Stimulated activated CD4-positive, alpha-beta T cell treated with anti-CD3 and anti-CD28 coated beads, Interleukin-4, amount 100 ng/mL, for 24 hours (primary cell): ENCODE results near the gene TNN.
"Not testable (repeated sequence)": the region's sequence is repeated elsewhere in the genome, so short reads cannot be mapped to it uniquely, and the experiment has no call there.

ENCODE experiments used
- DNase-seq: peaks from one replicate; pipeline ENCODE4 v3.0.0-alpha.2; 2020

Gene TNN

DNA sequence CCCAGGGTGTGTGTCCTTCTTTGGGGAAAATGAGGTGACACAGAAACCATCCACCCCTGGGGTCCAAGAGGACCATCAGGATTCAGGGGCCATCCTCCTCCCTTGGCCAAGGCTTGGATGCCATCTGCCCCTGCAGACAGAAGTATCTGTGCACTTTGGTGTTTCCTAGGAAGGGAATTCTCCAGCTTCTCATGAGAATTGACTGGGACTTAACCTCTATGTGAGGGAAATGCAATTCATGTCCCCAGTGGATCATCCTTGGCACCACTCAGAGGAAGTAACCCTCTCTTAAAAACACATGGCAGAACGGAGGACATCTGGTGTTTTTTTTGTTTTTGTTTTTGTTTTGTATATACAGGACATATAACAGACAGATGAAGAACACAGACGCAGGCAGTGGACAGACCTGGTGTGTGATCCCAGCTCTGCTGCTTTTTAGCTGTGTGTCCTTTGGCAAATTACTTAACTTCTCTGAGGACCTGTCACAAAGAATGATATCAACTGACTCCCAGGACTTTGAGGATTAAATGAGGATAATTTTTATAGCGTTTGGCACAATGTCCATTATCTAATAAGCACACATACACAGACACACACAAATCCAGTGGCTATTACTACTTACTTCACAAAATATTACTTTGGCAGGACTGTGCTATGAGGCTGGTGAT is 3.8 kb downstream of the TNN start:
- DNase-seq = no peak

DNA sequence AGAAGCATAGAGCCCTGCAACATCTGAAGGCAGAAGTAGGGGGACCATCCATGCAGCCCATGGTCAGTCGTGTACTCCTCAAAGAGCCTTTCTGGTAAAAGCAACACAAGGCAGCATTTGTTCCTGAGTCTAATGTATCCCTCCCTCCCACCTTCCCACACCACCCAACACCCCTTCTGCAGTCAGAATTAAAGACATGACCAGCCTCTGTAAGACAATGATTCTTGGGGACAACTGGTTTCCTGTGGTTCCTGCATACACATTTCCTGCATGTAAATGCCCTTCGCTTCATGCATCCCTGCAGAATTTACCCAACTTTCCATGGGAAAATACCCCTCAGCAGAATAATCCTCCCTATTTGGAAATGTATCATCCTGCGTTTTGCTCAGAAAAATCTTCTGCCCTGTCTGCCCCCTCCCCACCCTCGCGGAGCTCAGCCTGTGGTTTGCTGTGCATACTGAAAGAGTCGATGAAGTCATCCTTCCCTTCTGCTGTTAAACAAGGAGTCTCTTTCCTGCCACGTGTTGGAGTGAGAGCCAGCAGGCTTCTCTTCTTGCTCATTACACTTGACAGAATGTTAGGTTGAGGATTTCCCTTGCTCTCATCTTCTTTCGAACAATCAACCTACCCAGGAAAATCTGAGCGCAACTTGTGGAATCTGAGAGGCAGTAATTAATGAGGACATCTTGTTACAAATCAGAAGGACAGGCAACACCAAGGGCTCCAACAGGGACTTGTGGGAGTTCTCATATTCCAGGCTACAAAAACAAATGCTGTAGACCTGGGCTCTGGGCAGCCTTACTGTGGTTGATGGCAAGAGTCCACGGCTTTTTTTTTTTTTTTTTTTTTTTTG is 4.7 kb downstream of the TNN start:
- peak; percentile 8 for DNase-seq

DNA sequence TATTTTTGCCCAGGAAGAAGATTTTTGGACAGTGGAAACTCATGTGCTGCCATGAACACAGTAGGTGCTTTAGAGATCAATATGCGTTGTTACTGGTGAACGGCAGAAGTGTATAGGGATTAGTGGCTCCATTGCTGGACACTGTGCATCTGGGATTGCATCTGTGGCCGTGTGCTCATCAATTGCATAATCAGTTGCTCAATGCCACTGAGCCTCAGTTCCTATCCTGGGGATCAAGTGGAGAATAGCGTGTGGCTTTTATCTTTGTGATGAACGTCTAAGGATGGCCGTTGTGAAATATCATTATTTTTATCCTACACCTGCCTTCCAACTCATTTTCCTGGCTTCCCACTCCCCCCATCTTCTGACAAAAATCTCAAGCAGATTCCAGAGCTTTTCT is 5.4 kb downstream of the TNN start:
- no peak for DNase-seq

DNA sequence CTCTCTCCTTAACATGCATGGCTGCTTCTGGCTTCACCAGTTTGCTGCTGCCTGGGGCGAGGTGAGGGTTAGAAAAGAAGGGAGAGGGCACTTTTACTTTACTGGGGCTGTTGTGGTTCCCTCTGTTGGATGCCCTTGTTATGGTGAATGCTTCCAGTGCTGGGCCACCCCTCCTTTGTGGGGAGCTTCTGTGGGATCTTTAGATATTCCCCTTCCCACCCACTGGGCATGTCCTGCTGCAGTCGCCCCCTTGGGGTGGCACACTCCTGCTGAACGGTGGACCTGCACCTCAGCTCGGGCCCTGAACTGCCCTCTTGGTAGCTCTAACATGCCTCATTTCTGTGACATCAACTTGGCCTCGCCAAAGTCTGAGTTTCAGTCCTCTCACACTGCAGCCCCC is 6.0 kb downstream of the TNN start:
- DNase-seq = no peak

DNA sequence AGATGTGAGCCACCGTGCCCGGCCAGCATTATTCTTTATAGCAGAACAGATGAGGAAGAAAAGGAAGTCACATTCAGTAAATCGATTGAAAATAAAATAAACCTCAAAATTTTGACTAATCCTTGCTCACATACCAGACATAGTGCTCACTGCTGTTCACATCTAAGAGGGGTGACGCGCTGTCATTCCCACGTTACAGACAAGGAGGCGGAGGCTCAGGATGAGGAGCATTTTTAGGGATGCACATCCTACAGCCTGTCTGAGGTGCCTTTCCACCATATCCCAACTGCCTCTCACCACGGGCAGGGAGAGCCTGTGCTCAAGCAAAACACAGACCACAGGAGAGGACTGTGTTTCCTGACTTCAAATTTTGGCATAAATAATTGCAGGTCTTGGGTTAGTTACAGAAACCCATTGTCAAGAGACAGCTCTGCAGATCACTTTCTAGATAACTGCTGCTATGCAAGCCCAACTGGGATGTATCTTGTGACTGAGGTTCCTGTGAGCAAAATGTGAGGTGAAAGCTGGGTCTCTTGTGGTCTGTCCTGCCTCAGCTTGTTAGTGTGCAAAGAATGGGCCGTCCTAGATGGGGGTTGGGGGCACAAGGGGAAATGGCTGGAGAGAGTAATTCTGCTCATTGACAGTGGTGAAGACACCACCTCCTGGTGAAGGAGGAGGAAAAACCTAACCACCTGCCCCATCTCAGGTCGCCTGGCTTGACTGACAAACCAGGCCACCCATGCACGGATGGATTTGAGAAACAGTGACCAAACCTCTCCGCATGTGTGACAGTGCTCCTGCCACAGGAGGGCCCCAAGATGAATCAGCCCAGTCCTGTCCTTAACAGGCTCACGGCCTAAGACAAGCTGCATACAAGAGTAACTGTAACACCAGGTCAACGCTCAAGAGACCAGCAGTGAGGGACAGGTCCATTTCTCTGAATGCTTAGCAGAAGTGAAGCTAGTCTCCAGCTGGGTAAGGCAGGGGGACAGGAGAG is 8.2 kb downstream of the TNN start:
- DNase-seq = no peak

DNA sequence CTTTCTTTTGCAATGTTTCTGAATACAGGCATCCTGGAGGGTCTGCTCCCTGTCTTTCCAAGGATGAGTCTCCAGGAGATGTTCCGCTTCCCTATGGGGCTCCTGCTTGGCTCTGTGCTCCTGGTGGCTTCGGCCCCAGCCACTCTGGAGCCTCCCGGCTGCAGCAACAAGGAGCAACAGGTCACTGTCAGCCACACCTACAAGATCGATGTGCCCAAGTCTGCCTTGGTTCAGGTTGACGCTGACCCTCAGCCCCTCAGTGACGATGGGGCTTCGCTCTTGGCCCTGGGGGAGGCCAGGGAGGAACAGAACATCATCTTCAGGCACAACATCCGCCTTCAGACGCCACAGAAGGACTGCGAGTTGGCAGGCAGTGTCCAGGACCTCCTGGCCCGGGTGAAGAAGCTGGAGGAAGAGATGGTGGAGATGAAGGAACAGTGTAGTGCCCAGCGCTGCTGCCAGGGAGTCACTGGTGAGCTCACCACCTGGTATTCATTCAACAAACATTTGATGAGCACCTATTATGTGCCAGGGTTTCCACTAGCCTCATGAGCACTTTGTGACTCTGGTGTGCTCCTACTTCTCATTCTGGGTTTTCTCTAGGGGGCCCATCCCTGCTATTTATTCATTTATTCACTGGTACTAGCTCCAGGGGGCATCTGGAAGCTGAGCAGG is 9.9 kb downstream of the TNN start:
- no peak for DNase-seq

DNA sequence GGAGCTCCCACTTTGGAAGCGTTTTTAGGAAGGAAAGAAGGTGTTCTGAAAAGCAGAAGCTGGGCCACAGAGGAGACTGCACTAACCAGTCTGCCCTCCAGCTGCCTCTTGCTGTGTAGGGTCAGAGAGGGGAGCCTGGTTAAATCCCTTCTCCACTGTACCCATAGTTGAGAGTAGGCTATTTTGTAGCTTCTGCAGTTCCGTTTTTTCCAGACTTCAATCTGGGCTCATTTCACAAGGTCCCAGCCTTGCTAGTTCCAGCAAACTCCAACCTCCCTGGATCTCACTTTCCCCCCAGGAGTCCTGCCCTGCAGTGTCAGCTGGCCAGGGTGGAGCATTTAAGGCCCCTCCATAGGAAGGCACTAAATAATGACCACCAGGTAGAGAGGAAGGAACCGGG is 11.0 kb downstream of the TNN start:
- no peak for DNase-seq

DNA sequence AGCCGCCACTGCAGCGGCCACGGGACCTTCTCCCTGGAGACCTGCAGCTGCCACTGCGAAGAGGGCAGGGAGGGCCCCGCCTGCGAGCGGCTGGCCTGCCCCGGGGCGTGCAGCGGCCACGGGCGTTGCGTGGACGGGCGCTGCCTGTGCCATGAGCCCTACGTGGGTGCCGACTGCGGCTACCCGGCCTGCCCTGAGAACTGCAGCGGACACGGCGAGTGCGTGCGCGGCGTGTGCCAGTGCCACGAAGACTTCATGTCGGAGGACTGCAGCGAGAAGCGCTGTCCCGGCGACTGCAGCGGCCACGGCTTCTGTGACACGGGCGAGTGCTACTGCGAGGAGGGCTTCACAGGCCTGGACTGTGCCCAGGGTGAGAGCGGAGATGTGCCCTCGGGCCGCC is 11.7 kb downstream of the TNN start:
- DNase-seq = no peak

DNA sequence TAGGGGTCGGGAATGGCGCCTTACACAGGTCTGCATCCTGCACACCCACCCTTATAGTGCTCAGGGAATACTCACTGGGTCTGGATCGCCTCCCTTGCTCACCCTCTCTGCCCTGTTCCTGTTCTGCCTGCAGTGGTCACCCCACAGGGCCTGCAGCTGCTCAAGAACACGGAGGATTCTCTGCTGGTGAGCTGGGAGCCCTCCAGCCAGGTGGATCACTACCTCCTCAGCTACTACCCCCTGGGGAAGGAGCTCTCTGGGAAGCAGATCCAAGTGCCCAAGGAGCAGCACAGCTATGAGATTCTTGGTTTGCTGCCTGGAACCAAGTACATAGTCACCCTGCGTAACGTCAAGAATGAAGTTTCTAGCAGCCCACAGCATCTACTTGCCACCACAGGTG is 12.4 kb downstream of the TNN start:
- DNase-seq = no peak

DNA sequence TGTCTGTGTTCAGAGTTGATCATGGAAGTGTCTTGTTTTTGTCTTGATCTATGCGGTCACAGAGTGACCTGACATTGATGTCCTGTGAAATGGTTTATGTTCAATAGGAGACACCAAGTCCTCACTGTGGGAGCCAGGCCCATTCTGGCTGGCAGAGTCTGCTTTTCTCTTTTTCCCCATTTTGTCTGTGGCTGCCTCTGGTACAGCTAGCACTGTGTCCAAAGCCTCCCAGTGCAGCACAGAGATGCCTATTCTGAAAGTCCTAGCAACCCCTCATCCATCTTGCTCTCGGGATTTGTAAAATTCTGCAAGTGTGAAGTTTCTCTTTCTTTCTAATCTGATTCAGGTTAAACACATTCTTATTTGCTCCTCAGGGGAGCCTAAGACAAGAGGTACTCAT is 14.3 kb downstream of the TNN start:
- DNase-seq = no peak

DNA sequence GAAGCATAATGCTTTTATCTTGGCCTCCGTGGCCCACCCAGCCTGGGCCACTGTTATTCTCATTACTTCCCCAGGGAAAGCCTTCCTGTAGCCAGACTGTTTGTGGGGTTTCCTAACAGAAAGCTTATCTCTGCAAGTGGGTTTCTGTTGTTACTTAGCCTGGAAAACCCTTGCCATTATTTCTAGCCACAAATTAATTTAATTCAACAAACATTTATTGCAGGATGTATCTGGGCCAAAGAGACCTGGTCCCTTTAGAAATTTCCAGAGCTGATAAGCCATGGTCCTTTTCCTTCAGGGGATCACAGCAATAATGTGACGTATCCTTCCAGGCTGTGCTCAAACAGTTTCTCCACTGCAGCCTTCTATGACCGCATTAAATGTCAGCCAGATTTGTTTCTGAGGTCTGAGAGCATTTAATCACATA is 20.9 kb downstream of the TNN start:
- no peak for DNase-seq

DNA sequence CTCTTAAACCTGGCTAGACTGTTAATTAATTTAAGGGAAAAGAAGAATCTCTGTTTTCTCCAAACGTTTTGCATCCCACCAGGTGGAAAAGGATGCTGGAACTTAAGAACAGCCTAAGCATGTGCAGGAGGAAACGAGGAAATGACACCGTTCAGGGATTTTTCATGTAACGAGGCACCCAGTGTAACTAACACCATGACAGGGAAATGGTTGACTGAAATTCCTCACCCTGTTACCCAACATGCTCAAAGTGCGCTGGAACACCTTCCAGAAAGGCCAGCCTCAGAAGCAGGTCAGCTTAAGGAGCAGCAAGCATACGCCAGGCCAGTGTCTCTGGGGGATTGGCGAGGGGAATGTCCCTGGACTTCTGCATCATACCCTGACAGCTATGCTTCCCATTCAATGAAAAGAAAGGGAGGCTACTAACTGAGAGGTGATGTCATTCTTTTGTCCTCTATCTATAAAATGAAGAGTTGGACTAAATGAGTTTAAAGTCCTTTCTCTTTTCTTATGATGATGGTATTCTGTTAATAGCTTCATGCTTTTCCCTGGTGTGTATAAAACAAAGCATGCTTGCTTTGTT is 21.6 kb downstream of the TNN start:
- DNase-seq = no peak

DNA sequence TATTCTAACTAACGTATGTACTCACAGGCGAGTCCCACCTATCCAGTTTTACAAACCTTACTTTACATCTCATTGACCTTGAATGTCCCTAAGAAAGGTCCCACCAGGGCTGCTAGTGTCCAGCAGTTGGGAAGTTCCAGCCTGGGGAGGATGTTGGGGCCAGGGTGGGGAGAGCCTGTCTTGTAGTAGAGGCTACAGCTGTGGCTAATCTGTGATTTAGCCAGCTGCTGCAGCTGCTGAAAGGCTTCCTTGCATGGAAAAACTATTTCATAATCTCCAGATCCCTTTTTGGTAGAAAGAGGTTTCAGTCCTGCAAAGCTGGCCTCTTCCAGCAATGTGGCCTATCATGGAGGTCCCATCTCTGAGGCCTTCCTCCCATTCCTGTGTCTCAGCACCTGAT is 23.1 kb downstream of the TNN start:
- no peak for DNase-seq

DNA sequence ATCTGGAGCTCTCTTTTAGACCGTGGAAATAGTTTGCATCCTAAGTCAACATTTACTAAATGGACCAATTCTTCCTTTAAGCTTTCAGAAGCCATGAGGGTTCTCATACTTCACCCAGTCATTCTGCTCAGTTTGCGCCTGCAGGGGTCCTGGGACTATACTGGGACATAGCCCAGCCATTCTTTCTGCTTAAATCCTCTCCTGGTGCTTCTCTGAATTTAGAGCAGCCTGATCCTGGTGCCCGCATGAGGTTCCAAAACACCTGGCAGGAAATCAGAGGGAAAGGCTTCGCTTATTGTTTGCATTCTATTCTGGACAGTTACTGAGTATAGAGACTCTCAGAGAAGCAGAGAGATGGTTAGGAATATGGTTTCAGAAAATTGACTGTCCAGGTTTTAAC is 27.0 kb downstream of the TNN start:
- DNase-seq = no peak

DNA sequence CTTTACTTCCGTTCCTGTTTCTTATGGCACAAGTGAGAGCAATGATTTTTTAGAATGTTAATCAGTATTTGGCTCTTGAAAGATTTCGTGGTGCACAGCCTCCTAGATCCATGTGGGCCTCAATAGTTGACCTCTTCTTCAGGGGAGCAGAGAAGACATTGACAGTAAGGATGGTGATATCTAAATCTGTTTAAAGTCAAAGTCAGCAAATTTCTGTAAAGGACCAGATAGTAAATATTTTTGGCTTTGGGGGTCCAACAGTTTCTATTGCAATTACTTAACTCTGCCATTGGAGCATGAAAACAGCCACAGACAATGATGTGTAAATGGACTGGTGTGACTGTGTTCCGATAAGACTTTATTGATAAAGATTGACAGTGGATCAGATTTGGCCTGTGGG is 27.4 kb downstream of the TNN start:
- no peak for DNase-seq

DNA sequence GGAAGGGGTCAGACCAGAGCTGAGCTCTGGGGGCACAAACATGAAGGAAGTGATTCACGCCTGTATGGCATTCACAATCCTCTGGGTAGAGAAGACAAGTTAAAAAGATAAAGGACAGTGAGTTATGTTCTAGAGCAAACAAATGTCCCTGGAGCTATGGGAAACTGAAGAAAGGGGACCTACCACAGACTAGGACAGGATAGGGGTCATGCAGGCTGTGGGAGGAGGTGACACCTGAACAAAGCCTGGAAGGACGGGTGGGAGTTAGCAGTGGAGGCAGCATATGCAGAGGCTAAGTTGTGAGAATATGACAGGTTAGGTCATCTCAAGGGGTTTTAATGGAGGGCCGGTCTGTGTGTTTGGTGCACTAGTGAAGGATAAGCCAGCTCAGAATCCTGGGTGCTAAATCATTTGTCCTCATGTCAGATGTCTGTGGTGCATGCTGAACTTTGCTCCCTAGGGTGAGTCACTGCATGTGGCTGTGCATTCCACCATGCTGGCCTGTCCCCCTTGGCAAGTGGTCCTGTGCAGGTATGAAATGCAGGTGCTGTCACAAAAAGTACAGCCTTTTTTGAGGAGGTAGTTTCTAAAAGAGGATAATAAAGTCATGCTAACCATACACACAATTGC is 28.5 kb downstream of the TNN start:
- DNase-seq = no peak

DNA sequence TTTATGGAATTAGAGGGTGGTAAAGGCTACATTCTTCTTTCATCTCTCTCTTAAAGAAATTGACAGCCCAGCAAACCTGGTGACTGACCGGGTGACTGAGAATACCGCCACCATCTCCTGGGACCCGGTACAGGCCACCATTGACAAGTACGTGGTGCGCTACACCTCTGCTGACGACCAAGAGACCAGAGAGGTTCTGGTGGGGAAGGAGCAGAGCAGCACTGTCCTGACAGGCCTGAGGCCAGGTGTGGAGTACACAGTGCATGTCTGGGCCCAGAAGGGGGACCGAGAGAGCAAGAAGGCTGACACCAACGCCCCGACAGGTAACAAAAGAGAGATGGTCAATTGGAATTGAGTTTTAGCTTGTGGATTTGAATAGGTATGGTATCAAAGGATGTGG is 29.7 kb downstream of the TNN start:
- DNase-seq = no peak

DNA sequence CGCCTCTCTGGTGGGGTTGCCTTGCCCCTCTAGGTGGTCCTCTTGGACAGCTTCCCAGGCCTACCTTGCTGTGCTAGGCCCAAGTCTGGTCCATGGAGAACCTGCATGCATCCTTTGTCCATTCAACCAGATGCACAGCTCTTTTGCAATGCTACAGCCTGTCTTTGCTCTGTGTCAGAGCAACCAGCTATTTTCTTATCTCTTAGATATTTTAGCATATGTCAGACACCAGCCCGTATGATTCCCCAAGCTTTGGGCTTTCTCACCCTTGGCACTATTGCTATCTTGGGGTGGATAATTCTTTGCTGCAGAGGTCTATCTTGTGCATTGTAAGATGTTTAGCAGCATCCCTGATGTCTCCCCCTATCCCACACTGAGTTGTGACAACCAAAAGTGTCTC is 32.3 kb downstream of the TNN start:
- DNase-seq = no peak

DNA sequence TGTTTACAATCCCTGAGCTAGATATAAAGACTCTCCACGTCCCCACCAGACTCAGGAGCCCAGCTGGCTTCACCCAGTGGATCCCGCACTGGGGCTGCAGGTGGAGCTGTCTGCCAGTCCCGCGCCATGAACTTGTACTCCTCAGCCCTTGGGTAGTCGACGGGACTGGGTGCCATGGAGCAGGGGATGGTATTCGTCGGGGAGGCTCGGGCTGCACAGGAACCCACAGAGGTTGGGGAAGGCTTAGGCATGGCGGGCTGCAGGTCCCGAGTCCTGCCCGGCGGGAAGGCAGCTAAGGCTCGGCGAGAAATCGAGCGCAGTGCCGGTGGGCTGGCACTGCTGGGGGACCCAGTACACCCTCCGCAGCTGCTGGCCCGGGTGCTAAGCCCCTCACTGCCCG is 34.5 kb downstream of the TNN start:
- not testable (repeated sequence) for DNase-seq

DNA sequence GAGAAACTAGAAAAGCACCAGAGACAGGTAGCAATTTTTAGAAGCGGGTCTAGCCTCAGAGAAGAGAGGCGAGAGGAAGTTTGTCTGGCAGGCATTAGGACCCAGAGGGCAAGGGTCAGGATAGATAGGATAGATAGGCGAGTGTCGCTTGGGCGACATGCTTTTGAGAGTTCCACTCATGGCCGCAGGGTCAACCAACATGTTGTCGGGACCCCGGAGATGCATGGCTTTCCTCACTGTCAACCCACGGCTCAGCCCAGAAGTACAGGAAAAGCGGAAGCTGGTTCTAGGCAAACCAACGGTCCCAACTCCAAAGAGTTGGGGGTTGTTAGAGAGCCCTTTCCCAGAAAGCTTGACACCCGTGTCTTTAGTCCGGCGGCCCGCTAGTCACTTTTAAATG is 38.9 kb downstream of the TNN start:
- DNase-seq = not testable (repeated sequence)

DNA sequence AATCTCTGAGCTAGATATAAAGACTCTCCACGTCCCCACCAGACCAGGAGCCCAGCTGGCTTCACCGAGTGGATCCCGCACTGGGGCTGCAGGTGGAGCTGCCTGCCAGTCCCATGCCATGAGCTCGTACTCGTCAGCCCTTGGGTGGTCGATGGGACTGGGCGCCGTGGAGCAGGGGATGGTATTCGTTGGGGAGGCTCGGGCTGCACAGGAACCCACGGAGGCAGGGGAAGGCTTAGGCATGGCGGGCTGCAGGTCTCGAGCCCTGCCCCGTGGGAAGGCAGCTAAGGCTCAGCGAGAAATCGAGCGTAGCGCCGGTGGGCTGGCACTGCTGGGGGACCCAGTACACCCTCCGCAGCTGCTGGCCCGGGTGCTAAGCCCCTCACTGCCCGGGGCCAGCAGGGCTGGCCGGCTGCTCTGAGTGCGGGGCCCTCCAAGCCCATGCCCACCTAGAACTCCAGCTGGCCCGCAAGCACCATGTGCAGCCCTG is 40.7 kb downstream of the TNN start:
- DNase-seq = not testable (repeated sequence)

DNA sequence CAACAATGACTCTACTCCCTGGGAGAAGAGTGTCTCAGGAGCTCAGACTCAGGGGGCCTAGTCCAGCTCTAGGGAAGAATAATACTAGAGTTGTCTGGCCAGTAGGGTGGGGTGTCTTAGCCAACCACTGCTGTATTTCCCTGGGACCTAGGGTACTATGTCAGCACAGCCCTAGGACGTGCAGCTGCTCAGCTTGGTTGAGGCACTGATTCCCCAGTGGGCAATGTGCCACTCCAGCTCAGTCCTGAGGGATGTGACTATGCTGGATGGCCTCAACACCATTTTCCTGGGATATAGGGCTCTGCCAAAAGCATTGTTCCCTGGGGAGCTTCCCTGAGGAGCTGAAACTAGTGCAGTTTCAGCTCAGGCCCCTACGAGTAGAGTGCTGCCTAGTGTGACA is 47.4 kb downstream of the TNN start:
- DNase-seq = no peak
